ENCODE measurements around the gene ANAPC2.

Gene ANAPC2

GRCh38 chr9:137192859-137193258 is 4.5 kb upstream of the ANAPC2 start:
- no peak for DNase-seq (ENCODE audit: extremely low spot score)
- ChIA-PET POLR2A (interaction anchor here (0.6 kb wide), 1 partner anchor 23 kb away, joined by 4 read pairs; no protein-coding TSS in a partner anchor), CTCF (interaction anchor here (1.3 to 4.0 kb wide), 3 partner anchors 17 to 44 kb away, joined by 3 to 17 read pairs (median 9); partner anchors contain the start of gene RNF224)
- TF ChIP-seq CTCF (IDR thresholded peaks at IDR 0.05; ENCODE audit: control extremely low read depth, extremely low read depth, low read depth, missing control alignments): no peak

- POLR2A ChIA-PET: interaction anchor here (0.6 kb wide), 1 partner anchor 24 kb away, joined by 4 read pairs; no protein-coding TSS in a partner anchor
- TF ChIP-seq CTCF (IDR thresholded peaks at IDR 0.05; ENCODE audit: control extremely low read depth, extremely low read depth, low read depth, missing control alignments): no peak
- CTCF ChIA-PET: interaction anchor here (1.3 to 4.0 kb wide), 3 partner anchors 17 to 44 kb away, joined by 3 to 17 read pairs (median 9); partner anchors contain the start of gene RNF224
- DNase-seq (ENCODE audit: extremely low spot score): no peak
Observed at GRCh38 chr9:137192448-137192780, 4.1 kb upstream of the ANAPC2 start.

GRCh38 chr9:137191691-137192447 is 3.5 kb upstream of the ANAPC2 start:
- ChIA-PET CTCF (interaction anchor here (1.7 to 4.0 kb wide), 2 partner anchors 35 to 45 kb away, joined by 9 to 17 read pairs; partner anchors contain the start of gene RNF224), POLR2A (no interaction called here)
- no peak for DNase-seq (ENCODE audit: extremely low spot score)

GRCh38 chr9:137191245-137191644 is 2.9 kb upstream of the ANAPC2 start:
- POLR2A ChIA-PET: no interaction called here
- no peak for TF ChIP-seq CTCF (IDR thresholded peaks at IDR 0.05; ENCODE audit: control extremely low read depth, extremely low read depth, low read depth, missing control alignments)
- CTCF ChIA-PET: interaction anchor here (1.7 to 4.0 kb wide), 2 partner anchors 36 to 45 kb away, joined by 9 to 17 read pairs; partner anchors contain the start of gene RNF224
- DNase-seq (ENCODE audit: extremely low spot score): no peak

More at GRCh38 chr9:137191691-137192447, 3.5 kb upstream of the ANAPC2 start:
- TF ChIP-seq CTCF (IDR thresholded peaks at IDR 0.05; ENCODE audit: control extremely low read depth, extremely low read depth, low read depth, missing control alignments): no peak

GRCh38 chr9:137190315-137190856 is 2.0 kb upstream of the ANAPC2 start:
- TF ChIP-seq CTCF (IDR thresholded peaks at IDR 0.05; ENCODE audit: control extremely low read depth, extremely low read depth, low read depth, missing control alignments): no peak
- DNase-seq (ENCODE audit: extremely low spot score): no peak
- POLR2A ChIA-PET: no interaction called here
- CTCF ChIA-PET: interaction anchor here (0.9 to 4.0 kb wide), 8 partner anchors 10 to 44 kb away, joined by 3 to 18 read pairs (median 12); partner anchors contain the start of genes CYSRT1, RNF208, RNF224 and TPRN

Measured in GM10248 (cell line).